HepG2 (cell line): ENCODE data around the gene NPDC1. TPM values are rescaled to one million over a fixed set of nuclear protein-coding genes. Genes with fewer than 3 reads are reported as not detected.

Experiments
- CHD4 ChIP-seq: fragments of 200-600 bp; sonication (generic); IDR thresholded peaks from 2 replicates; pipeline ENCODE4 v1.7.0; 2017; ENCODE audit warnings: mild to moderate bottlenecking, low read length, borderline replicate concordance
- KDM3A ChIP-seq: IDR thresholded peaks from 2 replicates; pipeline ENCODE4 v1.6.1; 2018; ENCODE audit warnings: low read depth, missing compliant biosample characterization
- KLF9 ChIP-seq: IDR thresholded peaks from 2 replicates; pipeline ENCODE4 v1.6.1; 2016; ENCODE audit warnings: low read depth
- NR2F2 ChIP-seq: IDR thresholded peaks from 2 replicates; pipeline ENCODE4 v1.6.1; 2012; ENCODE audit warnings: low read depth, inconsistent platforms, borderline replicate concordance
- RAD51 ChIP-seq: fragments of 450-650 bp; IDR thresholded peaks from 2 replicates; pipeline ENCODE4 v1.6.1; 2016; ENCODE audit warnings: borderline replicate concordance
- RXRA ChIP-seq: sonication (generic); formaldehyde crosslinking; IDR thresholded peaks from 2 replicates; pipeline ENCODE4 v1.5.1; 2020; ENCODE audit warnings: missing genetic modification reagents
- SATB2 ChIP-seq: sonication (generic); formaldehyde crosslinking; IDR thresholded peaks from 2 replicates; pipeline ENCODE4 v1.5.0; 2020; ENCODE audit warnings: missing genetic modification reagents
- SP1 ChIP-seq, 2 experiments: fragments of 450-650 bp in 1 of 2; sonication (generic) in 1 of 2; formaldehyde crosslinking in 1 of 2; IDR thresholded peaks; 2 replicates each; pipeline versions ENCODE4 v1.4.0 to v1.6.1; 2016 to 2020; ENCODE audit warnings: missing genetic modification reagents in 1 of 2
- SP4 ChIP-seq: sonication (generic); formaldehyde crosslinking; IDR thresholded peaks from 2 replicates; pipeline ENCODE4 v1.8.1; 2023; ENCODE audit warnings: mild to moderate bottlenecking, missing genetic modification reagents
- ZFP62 ChIP-seq: sonication (generic); formaldehyde crosslinking; IDR thresholded peaks from 2 replicates; pipeline ENCODE4 v1.4.0; 2020; ENCODE audit warnings: missing genetic modification reagents
- ZNF343 ChIP-seq: sonication (generic); formaldehyde crosslinking; IDR thresholded peaks from 2 replicates; pipeline ENCODE4 v1.4.0; 2020; ENCODE audit warnings: mild to moderate bottlenecking, missing genetic modification reagents
- ZNF44 ChIP-seq: sonication (generic); formaldehyde crosslinking; IDR thresholded peaks from 2 replicates; pipeline ENCODE4 v1.5.1; 2020; ENCODE audit warnings: mild to moderate bottlenecking, missing genetic modification reagents
- ZNF530 ChIP-seq: sonication (generic); formaldehyde crosslinking; IDR thresholded peaks from 2 replicates; pipeline ENCODE4 v1.5.0; 2020; ENCODE audit warnings: low read depth, mild to moderate bottlenecking, missing genetic modification reagents
- ZNF75D ChIP-seq: sonication (generic); formaldehyde crosslinking; IDR thresholded peaks from 2 replicates; pipeline ENCODE4 v1.8.1; 2023; ENCODE audit warnings: missing genetic modification reagents, mild to moderate bottlenecking, borderline replicate concordance
- polyA plus RNA-seq, 8 experiments: library from polyadenylated mRNA; depleted of rRNA in 3 of 8; stranded (reverse) in 7 of 8; unstranded in 1 of 8; fragments of >200 nt; fragmentation: Illumina TruSeq in 4 of 8; extraction: Trizol in 4 of 8; gene quantifications; 2 replicates each; pipeline versions ENCODE4 v1.2.1 to v1.2.3, GENCODE V29; 2011 to 2016; ENCODE audit warnings: low read depth in 4 of 8, missing spikeins in 1 of 8, mixed read lengths in 1 of 8; ENCODE audit not compliant: insufficient read depth in 1 of 8
- total RNA-seq, 5 experiments: library from RNA; depleted of rRNA; stranded (reverse); fragments of >200 nt; fragmentation: Illumina TruSeq; extraction: Trizol; gene quantifications; 2 replicates each; pipeline ENCODE4 v1.2.3, GENCODE V29; 2016; ENCODE audit warnings: low read depth in 1 of 5
- TF ChIP-seq, protein P1 (sequence below): sonication (generic); formaldehyde crosslinking; IDR thresholded peaks from 2 replicates; pipeline ENCODE4 v1.4.0; 2020; ENCODE audit warnings: missing genetic modification reagents, borderline replicate concordance
- TF ChIP-seq, protein P2 (sequence below): sonication (generic); formaldehyde crosslinking; IDR thresholded peaks from 2 replicates; pipeline ENCODE4 v1.5.0; 2020; ENCODE audit warnings: missing genetic modification reagents
- TF ChIP-seq, protein P3 (sequence below): sonication (generic); formaldehyde crosslinking; IDR thresholded peaks from 2 replicates; pipeline ENCODE4 v1.4.0; 2020; ENCODE audit warnings: missing genetic modification reagents

NPDC1 gene
- total and polyA plus RNA-seq, 2 of the 13 experiments (the other 11 are each of a cell fraction or from before 2014, with no cell fraction given): 0.84 to 5.4 TPM

GRCh38 chr9:137053944-137054931, 8.3 kb upstream of the NPDC1 start, which contains the start of gene ENTPD2 (continued):
- TF ChIP-seq, protein P1, sequence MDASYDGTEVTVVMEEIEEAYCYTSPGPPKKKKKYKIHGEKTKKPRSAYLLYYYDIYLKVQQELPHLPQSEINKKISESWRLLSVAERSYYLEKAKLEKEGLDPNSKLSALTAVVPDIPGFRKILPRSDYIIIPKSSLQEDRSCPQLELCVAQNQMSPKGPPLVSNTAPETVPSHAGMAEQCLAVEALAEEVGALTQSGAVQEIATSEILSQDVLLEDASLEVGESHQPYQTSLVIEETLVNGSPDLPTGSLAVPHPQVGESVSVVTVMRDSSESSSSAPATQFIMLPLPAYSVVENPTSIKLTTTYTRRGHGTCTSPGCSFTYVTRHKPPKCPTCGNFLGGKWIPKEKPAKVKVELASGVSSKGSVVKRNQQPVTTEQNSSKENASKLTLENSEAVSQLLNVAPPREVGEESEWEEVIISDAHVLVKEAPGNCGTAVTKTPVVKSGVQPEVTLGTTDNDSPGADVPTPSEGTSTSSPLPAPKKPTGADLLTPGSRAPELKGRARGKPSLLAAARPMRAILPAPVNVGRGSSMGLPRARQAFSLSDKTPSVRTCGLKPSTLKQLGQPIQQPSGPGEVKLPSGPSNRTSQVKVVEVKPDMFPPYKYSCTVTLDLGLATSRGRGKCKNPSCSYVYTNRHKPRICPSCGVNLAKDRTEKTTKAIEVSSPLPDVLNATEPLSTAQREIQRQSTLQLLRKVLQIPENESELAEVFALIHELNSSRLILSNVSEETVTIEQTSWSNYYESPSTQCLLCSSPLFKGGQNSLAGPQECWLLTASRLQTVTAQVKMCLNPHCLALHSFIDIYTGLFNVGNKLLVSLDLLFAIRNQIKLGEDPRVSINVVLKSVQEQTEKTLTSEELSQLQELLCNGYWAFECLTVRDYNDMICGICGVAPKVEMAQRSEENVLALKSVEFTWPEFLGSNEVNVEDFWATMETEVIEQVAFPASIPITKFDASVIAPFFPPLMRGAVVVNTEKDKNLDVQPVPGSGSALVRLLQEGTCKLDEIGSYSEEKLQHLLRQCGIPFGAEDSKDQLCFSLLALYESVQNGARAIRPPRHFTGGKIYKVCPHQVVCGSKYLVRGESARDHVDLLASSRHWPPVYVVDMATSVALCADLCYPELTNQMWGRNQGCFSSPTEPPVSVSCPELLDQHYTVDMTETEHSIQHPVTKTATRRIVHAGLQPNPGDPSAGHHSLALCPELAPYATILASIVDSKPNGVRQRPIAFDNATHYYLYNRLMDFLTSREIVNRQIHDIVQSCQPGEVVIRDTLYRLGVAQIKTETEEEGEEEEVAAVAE (CRISPR knock-in tag): 0 out of 2 replicates have a peak, but pooled peaks have one; percentile 23
- TF ChIP-seq CHD4 (no peak), RAD51 (no peak), ZFP62 (no peak), ZNF75D (CRISPR knock-in tag) (no peak), ZNF44 (CRISPR knock-in tag) (no peak), KLF9 (no peak), SP1 (IDR thresholded peaks at IDR 0.05) (no peak), SP1 (CRISPR knock-in tag; IDR thresholded peaks at IDR 0.05) (peak; percentile 48; the same call in 1 of the 2 replicates), RXRA (CRISPR knock-in tag) (peak; percentile 57; the same call in 1 of the 2 replicates), ZNF343 (peak; percentile 17; the same call in 1 of the 2 replicates), KDM3A (CRISPR knock-in tag) (no peak), SP4 (CRISPR knock-in tag) (peak; percentile 89), ZNF530 (CRISPR knock-in tag) (no peak), NR2F2 (peak; percentile 5; the same call in 1 of the 2 replicates), SATB2 (no peak)
- TF ChIP-seq, protein P2, sequence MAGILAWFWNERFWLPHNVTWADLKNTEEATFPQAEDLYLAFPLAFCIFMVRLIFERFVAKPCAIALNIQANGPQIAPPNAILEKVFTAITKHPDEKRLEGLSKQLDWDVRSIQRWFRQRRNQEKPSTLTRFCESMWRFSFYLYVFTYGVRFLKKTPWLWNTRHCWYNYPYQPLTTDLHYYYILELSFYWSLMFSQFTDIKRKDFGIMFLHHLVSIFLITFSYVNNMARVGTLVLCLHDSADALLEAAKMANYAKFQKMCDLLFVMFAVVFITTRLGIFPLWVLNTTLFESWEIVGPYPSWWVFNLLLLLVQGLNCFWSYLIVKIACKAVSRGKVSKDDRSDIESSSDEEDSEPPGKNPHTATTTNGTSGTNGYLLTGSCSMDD (CRISPR knock-in tag): 0 out of 2 replicates have a peak, but pooled peaks have one; percentile 20
- TF ChIP-seq, protein P3, sequence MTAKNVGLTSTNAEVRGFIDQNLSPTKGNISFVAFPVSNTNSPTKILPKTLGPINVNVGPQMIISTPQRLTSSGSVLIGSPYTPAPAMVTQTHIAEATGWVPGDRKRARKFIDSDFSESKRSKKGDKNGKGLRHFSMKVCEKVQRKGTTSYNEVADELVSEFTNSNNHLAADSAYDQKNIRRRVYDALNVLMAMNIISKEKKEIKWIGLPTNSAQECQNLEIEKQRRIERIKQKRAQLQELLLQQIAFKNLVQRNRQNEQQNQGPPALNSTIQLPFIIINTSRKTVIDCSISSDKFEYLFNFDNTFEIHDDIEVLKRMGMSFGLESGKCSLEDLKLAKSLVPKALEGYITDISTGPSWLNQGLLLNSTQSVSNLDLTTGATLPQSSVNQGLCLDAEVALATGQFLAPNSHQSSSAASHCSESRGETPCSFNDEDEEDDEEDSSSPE: peak; percentile 72; the same call in 1 of the 2 replicates
